Activated CD8-positive, alpha-beta memory T cell treated with anti-CD3 and anti-CD28 coated beads, Interleukin-2, amount 50 U/mL, for 24 hours (primary cell): ENCODE data around the gene IRF6.

Experiments
- DNase-seq: peaks from one replicate; pipeline ENCODE4 v3.0.0-alpha.2; 2020; ENCODE audit errors: extremely low read depth

The IRF6 gene

DNA sequence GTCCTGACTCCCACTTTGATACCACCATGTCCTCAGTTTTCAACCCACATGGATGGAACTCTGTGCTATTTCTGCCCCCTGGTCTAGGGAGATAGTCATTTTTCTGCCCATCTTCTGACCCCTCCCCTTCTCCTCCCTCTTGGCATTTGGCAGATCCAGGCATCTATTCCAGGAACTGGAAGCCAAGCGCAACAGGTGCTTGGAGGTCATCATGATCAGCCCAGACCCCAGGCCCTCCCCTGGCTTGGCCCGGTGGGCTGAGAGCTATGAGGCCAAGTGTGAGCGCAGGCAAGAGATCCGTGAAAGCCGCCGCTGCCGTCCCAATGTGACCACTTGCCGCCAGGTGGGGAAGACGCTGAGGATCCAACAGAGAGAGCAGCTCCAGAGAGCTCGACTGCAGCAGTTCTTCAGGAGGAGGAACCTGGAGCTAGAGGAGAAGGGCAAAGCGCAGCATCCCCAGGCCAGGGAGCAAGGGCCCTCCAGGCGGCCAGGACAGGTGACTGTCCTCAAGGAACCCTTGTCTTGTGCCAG, 46.0 kb downstream of the IRF6 start:
- DNase-seq = no peak

DNA sequence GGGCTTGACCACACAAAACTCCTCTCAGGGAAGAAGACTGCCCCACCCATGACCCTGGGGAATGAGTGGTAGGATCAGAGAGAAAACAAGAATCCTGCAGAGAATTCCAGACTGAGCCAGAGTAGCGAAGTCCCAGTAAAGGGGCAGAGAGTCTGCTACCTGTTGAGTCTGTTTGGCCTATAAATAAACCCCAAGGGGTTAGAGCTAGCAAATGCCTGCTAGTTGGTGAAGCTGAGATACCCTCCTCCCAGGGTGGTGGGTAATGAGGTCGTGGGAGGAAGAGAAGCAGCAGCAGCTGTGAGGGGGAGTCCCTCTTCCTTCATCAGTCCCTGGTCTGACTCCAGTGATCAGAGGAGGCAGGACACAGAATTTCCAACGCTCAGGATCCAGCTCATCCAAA, 47.5 kb downstream of the IRF6 start:
- no peak for DNase-seq

DNA sequence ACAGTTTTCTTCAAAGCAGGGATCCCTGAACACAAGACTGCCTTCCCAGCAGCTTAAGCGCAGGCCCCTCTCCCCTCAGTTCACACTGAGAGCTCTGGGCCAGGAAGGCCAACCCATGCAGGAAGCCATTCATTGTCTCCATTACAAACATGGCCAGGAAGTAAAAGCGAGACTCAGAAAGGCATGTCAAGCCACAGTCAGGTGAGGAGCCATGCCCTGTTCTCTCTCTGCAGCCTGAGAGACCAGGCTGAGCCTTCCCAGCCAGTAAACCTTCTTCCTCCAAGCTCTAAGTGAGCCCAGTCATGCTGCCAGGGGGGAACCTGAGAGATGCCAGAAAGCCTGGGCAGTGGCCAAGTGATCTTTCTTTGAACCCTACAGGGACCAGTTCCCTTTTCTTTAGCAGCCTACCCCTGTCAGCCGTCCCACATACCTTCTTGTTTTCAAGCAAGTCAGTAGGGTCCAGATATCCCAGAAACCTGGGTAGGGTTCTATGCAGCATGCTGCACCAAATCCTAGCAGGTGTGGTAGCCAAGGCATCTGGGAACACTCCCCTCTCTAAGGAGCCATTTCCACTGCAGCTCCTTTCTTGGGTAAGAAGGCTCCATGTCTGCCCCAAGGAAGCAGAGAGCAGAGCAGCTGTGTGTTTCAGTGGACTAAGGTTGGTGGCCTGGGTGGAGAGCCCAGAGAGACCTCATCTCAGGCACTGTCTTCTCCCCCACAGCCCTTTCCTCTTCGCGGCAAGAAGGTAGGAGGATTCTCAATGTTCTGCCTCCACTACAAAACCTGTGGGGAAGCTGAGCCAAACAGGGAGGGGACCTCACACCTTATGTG, 49.1 kb downstream of the IRF6 start:
- no peak for DNase-seq

DNA sequence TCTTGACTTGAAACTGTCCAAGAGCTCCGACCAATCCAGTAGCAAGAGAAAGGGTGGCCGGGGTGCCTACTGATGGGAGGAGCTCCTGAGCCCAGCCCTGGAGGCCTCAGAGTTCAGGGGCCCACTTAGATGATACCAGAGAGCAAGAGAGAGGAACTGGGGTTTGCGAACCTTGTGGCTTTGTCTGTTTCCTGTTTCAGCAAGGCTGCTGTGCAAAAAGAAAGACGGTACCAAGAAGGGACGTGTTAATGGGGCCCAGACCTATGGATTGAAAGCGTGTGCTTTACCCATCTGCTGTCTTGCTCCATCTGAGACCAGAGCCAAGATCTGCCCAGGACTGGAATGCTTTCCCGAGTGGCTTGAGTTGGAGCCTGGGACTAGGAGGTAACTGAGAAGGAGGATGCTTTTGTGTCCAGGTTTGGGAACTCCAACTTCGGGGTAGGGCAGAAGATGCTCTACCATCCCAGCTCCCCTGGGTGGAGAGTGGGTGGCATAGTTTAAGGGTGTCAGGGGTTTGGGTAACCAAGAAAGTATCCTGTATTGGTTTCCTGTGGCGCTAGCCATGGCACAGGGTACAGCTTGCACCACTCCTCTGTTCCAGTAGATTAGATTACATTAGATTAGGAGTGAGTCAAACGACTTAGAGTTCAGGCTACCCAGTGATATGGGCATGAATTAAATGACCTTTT, 49.9 kb downstream of the IRF6 start, which contains the start of gene TRAF3IP3:
Gene TRAF3IP3, plus strand, starts transcription at position 128 of the 689 bp plus-strand sequence. CDS start 3,987 bp downstream, outside the sequence.
- peak; percentile 59 for DNase-seq

DNA sequence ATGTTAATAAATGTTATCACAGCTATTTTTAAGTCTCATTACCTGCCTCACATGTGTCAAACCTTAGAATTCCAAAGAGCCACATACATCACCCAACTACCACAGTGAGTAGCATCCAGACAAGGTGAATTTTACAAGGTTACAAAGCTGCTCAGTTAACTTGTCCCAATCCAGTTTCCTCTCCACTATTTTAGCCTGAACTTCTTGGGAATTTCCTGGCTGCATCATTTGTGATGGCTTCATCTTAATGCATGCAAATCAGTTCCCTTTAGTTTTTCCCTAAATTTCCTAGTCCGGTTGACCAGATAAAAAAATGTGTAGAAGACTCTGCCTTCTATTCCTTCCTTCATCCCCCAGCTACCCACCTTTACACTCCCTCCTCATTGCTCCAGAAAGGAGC, 50.7 kb downstream of the IRF6 start:
- DNase-seq = no peak

DNA sequence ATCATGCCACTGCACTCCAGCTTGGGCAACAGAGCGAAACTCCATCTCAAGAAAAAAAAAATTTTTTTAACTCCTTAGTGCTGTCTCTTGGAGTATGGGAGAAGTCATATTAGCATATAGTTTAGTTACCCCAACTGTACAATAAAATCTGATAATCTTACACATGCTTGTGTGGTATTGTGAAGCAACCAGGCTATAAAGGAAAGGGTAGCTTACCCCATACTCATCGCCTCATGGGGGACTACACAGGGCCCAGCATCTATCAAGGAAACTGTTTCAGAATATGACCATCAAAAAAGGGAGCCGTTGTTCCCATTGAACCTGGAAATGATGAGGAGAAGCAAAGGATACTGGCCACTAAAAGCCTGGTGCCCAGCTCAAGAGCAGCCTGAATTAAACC, 53.1 kb downstream of the IRF6 start:
- no peak for DNase-seq

DNA sequence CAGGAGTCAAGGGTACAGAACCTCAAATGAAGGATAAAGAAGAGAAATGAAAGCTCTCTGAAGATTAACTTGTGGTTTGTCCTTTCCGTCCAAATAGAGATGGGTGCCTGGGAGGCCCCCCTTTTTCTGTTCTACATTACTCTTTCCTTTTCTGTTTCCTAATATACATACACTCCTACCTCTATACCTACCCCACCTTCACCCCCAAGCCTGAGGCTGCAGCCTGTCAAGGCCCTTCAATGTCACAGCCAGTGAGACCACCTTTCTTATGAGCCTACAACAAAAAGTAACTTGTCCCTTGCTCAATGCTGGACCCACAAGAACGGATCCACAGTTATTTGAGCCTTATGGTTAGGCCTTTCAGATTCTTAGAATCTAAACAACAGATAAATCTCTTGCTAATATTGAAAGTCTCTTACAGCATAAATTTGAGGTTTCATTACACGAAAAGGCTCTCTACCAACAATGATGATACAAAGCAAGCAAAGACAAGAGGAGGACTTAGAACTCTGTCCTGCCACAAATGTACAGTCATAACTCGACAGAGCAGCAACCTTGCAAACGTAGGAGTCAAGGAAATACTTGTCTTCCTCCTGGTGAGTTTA, 54.2 kb downstream of the IRF6 start:
- DNase-seq = no peak

DNA sequence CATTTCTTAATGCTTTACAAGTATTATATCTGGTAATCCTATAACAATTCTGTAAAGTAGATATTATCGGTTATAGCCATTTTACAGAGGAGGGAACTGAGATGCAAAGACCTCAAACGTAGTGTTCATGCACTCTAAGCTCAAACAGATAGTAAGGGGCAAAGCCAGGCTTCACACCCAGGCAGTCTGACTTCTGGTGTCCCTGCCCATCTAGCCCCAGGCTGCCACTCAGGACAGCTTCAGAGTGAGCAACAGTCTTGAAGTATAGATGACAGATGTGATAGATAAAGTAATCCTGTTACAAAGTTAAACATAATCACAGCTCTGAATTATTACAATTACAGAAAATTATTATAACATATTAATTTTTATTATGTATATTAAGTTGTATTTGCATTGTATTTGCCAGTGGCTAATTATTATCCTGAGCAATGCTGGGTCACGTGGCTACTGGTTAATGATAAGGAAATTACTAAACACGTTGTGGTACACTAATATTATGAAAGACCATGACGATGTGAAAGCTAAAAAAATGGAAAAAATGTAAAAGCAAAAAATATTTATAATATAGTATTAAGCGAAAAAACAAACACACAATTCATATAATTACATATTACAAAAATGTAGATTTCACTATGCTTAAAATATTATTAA, 56.1 kb downstream of the IRF6 start:
- DNase-seq = no peak

DNA sequence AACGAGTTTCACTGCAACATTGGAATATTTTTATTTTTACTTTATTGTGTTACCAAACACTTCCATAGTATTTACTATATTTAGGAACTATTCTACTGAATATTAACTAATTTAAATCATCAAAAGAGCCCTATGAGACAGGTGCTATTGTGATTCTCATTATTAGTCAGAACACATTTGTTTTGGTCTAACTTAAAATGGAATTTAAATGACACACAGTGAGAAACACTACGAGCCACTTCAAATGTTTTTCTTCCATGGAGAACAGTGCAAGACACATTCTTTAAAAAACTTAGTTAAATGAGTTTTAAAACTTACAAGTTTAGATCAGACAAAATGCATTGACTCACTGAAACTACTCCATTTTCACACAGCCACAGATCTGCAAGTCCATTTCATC, 56.7 kb downstream of the IRF6 start:
- no peak for DNase-seq

DNA sequence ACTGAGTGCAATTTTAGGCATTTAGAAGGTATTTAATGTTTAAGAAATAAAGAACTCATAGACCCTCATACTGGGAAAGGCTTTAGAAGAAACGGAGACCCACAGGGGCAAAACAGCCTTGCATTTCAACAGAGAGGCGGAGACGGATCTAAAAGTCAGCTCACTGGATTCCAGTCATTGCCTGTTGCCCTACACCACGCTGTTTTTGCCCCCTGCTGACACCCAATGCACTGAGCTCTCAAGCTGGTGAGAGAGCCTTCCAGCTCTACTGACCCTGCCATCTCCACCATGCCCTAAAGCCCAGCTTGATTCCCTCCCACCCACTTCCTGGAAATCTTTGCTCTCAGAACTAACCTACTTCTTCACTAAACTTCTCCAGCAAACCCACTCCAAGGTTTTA, 57.3 kb downstream of the IRF6 start:
- DNase-seq = no peak

DNA sequence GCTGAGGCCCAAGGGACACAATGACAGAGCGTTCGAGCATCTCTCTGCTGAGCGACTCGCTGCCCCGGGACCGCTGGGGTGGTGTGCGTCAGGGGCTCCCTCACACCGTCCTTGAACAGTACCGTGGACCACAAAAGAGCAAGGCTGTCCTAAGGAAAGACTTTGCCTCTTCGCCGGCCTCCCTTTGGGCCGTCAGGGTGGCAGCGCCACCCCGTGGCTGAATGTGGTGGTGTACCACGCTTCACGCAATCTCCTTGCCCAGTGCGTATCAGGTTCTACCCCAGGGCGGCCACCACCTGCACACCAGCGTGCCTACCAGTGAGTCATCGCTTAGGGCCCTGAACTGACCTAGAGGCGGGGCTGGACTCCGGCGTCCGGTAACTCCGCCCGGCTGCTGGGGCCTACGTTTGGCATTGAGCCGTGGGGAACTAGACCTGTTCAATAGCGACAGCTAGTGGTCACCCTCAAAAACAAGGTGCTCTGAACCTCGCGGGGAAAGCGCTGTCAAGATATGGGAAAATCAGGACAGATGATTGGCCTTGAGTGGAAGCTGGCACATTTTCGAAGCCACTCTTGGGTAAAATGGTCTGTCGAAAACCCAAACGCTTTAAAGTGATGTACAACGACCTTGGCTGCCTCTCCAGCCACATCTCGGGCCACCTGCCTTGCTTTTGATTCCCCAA, 58.2 kb downstream of the IRF6 start:
- peak; percentile 66 for DNase-seq

DNA sequence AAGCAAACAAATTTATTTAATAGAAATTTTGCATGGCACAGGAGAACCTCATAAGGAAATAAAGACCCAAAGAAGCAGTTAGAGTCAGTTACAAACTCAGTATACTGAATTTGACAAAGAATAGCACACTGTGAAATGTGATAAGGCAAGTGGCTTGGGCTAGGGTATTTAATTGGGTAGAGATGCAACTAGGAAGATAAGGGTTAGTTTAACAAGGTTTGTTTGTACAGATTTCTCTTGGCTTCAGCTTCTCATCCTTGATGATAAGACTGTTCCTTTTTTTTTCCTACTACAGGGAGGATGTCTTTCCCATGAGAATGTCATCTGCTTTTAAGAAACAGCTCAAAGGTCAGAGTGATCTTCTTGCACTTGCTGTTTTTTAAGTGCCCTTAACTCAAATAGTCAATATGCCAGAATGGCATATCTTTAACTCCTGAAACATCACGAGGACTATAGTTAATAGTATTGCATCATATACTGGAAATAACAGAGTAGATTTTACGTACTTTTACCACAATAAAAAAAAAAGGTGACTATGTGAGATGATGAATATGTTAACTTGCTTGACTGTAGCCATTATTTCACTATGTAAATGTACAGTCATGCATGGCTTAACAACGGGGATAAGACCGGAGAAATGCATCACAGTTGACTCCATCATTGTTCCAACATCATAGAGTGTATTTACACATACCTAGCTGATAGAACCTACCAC, 59.3 kb downstream of the IRF6 start:
- DNase-seq = no peak

DNA sequence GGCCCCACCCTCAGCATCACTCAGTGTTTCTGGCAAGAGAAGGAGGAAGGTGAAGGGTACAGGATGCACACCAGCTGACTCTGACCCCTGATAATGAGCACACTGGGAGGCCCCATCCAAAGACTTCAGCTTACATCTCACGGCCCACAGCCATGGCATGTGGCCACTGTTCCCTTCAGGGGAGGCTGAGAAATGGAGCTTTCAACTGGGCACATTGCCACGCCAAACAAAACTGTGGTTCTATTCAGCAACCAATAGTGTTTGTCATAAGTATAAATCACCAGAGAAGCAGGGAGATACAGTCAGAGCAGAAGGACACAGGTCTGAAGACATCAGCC, 62.8 kb downstream of the IRF6 start:
- DNase-seq = no peak

DNA sequence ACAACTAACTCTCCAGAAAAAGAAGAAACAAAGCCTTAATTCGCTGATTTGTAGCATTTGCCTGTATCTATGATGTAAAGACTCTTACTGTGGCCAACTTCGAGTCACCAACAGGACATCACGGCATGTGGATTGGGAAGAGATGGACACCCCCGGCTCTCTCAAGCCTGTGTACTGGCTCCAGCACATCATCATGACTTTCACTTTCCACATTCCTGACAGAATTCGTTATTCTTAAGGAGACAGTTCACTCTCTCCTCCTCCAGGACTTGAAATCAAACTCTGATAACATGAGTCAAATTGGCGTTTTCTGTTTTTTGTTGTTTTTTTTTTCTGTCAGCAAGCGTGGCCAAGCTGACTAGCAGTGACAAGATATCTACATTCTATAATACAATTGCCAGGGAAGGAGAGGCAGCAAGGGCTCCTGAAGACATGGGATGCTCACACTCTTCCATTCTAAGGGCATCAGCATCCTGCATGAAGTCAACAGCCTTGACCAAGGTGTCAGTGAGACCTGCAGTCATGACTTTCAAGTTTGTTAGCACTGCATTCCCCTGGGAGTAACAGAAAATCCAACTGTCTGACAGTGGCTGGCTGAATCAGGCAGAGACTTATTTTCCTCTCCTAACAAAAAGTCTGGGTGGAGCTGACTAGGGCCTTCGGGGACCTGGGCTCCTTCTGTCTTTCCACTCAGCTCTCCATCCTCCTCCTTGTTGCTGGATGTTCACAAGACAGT, 63.4 kb downstream of the IRF6 start:
- DNase-seq = no peak

DNA sequence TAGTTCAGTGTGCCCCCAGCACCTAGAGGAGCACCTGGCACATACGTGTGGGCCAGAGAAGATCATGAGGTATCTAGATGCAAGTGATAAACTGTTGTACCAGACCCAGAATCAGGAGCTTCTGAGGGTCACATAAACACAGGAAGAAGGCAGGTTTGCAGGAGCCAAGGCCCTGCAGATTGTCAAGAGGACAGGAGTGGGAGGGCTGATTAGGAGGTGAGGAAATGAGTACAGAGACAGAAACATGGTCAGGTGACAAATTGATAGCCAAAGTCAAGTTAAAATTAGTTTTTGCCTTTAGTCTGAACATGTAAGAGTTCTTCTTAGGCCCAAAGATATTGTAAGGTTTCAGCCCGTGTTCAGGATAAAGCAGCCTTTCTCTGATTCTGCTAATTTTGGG, 64.1 kb downstream of the IRF6 start:
- DNase-seq = no peak

DNA sequence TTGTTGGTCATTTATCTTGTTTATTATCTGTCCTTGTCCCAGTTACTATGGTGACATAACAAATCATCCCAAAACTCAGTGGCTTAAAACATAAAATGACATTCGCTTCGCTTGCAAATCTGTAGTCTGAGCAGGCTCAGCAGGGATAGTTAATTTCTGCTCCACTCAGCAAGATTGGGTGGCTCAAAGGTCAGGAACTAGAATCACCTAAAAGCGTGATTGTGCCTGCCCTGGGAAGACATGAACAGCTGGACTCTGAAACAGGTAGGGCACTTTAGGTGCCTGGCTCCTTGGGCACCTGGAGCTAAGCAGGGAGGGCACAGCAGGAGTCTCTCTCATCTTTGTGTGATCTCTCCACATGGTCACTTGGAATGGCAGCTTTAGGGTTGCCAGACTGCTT, 64.7 kb downstream of the IRF6 start:
- DNase-seq = no peak

DNA sequence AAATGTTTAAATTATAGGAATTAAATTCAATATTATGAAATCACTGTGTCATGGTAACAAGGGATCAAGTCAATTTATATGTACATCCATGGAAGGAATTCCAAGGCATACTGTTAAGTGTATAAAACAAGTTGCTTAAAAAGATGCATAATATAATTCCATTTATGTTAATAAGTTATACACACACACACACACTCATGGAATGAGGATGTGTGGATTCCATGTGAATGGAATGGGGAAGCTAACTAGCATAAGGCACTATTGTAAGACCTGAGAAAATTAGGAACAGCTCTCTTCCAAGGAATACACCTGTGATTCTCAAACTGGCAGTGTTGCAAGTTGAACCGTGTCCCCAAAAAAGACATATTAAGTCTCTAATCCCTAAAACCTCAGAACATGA, 67.7 kb downstream of the IRF6 start:
- DNase-seq = no peak

DNA sequence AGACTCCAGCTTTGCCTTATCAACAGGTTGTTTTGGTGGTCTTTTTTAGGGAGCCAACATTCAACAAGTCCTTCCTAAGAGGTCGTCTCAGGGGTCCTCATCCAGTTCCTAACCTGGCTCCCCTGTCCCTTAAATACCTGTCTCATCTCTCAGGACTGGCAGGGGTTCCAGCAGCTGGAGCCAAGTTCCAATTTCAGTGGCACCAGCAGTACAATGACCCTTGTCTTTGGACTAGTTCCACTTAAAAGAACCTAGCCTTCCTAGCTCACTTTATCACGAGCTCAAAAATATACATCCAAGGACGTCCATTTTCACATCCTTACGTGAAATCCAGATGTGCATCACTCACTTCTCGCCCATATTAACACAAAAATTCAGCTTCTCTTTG, 68.8 kb downstream of the IRF6 start:
- DNase-seq = no peak

DNA sequence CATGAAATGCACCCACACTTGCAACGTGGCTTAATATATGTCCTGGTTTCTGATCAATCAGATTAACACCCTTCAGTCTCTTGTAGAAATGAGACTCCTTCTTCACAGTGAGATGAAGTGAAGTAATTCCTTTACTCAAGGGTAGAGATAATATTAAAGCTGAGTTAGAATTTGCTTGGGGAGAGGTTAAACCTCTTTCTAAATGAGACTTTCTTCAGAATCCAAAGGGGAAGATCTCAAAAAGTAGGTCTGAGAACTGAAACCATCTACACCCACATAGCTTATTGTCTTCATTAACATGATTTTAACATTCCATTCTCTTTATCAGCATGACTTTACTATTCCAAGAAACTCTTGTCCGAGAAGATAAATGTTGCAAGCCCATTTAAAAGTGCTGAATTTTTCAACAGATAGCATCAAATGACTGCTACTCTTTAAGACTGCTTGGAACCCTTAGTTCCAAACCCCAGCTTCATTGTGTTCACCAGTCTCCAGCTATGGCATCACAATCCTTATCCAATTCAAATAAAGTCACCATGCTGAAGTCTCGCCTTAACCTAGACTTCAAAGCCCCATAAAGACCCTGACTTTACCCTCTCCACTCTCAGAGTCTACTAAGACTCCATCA, 69.3 kb downstream of the IRF6 start:
- no peak for DNase-seq
